NCI-H1048 (cell line): ENCODE measurements around the gene ROPN1.
"Not testable (repeated sequence)": the region's sequence is repeated elsewhere in the genome, so short reads cannot be mapped to it uniquely, and the experiment has no call there.

ENCODE experiments used
- DNase-seq: peaks from one replicate; lab custom pipeline; 2025; lab: John Stamatoyannopoulos, UW

Gene ROPN1

DNA sequence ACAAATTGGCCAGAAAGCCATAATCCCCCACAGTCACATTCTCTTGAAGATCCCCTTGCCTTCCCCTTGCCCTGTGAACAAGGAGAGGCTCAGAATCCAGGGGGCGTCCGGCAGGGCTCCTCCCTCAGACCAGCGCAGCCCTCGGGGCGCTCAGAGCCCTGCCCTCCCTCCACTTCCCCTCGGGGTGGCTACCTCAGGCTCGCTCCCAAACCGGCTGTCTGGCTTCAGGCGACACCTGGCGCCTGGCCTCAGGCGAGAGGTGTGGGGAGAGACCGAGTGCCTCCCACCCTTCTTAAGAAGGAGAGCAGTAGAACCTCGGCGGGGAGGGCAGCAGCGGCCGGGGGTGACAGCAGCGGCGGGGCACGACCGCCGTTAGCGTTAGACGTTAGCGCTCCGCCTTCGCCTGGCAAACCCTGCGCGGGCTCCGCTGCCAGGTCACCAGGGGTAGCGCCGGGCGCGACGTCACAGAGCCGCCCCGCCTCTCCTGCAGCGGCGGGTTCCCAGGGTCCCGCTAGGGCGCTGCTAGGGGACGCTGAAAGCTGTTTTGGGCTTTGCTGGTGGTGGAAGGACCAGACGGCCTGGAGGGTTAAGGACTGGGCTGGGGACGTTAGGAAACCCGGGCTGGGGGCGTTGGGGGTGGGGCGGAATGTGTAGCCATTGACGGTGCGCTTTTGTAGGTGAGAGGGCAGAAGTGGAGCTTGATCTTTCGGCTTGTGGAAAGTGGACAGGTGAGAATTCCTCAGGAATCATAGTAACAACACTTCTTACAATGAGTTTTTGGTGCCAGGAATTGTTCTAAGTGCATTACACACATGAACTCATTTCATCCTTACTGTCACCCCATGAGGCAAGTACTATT lies at the start of gene ROPN1:
Gene ROPN1, minus strand, starts transcription at position 395 of the 859 bp plus-strand sequence. CDS start 11,643 bp downstream, outside the sequence.
- DNase-seq, result not testable (repeated sequence)

DNA sequence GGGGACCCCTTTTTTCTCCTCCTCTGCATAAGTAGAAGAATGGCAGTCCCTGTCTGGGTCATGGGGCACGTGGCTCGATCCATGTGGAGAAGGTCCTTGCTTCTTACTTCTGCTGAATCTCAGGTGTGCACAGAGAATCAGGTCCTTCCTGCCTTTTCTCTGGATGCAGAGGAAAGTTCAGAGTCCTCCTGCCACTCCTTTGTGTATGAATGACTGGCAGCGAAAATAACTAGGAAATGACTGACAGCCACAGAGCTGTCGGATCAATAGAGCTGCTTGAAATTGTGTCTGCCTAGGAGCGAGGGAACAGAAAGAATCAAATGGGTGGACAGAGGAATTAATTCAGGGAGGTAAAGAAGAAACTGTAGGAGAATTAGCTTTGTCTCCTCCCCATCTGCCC lies 49.6 kb upstream of the ROPN1 start:
- DNase-seq, result no peak

DNA sequence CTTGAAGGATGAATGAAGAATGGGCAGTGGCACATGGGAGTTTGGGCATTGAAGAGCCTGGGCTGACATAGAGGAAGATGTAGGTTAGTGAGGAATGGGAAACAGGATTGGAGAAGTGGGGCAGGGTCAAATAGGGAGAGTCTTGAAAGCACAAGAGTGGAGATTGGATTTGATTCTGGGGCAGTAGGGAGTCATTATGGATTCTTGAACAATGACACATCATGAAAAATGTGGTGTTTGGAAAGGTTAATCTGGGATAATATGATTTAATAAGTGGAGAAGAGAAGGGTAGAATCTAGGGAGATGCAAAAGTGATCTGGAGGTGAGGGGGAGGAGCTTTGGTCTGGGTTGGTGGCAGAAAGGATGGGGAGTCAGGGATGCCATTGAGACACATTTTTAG lies 45.4 kb upstream of the ROPN1 start:
- DNase-seq, result no peak

DNA sequence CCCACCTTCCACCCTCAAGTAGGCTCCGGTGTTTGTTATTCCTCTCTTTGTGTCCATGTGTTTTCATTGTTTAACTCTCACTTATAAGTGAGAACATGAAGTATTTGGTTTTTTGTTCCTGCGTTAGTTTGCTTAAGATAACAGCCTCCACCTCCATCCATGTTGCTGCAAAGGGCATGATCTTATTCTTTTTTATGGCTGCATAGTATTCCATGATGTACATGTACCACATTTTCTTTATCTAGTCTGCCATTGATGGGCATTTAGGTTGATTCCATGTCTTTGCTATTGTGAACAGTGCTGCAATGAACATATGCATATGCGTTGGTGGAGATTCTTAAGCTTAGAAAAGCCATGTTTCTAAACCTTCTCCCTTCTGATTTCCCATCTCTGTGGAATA lies 44.3 kb upstream of the ROPN1 start:
- DNase-seq, result not testable (repeated sequence)

DNA sequence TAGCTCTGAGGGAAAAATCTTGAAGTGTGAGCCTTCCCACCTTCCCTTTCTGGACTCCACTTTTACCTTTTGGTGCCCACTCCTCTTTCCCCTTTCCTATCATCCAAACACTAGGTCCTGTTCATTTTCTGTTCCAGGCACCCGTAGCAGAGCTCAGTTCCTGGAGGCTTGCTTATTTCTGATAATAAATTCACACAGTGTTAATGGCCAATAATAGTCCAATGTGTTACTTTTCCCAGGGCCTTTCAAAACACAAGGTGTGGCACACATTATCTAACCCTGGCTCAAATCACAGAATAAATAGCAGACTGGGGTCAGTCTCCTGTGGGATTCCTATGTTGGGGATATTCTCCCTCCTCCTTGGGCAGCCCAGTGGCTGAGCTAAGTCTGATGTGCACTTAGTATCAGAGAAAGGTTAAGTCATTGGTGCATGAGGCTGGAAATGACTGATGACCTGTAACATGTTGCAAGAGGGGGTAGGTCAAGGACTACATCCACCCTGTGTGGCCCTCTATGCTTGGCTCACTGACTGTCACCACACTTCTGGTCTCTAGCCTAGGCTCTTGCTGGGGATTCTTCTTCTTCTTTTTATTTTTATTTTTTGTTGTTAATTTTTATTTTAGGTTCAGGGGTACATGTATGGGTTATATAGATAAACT lies 43.7 kb upstream of the ROPN1 start:
- no peak for DNase-seq

DNA sequence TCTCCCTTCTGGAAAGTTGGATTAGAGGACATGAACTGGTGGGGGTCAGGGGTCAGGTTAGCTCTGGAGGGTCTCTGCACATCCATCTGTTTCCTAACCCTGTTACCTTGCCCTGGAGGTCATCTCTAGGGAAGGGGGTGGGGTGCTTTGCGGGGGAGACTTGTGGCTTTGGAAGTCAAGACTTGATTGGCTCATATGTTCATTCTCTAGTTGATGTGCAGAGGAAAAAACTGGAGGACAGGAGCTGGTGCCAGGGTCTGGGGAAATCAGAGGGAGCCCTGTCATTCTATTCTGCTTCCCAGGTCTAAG lies 42.9 kb upstream of the ROPN1 start:
- no peak for DNase-seq

DNA sequence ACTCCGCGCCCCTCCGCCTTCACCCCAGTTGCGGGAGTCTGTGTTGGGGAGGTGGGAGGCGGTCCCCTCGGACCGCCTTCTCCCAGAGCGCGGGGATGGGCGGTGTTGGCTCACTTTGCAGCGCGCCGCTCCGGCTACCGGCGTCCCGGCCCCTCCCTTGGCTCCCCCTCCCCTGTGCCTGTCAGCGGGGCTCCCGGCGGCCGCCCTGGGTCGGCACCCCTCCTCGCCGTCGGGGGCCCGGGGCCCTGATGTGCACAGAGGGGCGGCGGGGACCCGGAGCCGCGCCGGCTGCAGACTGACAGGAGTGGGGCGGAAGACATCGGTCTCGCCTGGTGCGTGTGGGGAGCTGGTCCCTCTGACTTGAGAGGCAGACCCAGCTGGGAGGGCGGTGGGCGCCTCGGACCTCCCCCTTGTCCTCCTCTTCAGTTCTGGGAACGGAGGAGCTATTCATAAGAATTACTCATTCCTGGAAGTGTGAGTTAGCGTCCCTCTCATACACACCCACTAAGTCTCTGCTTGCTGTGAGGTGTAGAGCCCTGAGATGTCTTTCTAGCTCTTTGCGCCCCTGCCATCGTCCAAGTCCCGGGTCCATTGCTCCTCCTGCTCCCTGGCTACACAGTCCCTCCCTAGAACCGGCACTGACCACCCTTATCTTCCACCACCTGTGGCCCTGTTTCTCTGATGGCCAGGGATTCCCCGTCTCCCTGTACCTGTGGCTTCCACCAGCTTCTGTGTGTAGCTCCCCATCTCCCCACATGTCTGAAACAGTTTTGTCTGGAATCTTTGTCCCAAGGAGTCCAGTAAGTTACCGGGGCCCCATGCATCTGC lies 42.3 kb upstream of the ROPN1 start:
- DNase-seq, result no peak

DNA sequence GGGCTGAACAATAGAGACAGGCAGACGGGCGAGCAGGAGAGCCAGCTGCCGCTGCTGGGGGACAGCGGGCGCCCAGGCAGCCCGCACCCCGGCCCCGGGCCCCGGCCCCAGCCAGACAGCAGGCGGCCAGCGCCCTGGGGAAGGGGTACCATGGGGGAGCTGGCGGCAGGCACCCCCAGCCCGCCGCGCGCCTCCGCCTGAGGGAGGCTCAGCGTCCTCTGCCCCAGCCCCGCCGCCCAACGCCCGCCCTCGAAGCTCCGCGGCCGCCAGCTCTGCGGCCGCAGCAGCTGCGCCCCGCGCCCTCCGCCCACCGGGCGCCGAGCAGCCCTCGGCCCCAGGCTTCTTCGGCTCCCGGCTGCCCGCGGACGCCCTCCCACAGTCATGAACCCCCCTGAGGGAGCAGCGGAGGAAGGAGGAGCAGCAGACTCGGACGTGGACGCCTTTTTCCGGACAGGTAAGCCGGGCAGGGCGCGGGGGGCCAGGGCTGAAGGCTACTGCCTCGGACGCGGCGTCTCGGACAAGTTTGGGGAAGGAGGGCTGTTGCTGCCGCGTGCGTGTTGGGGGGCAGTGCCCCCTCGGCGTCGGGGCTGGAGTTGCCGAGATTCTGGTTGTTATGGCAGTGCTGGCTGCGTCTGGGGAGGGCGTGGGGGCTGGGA lies 41.6 kb upstream of the ROPN1 start, which contains the start of gene KALRN:
Gene KALRN, plus strand, starts transcription at position 10 of the 656 bp plus-strand sequence.
- no peak for DNase-seq

DNA sequence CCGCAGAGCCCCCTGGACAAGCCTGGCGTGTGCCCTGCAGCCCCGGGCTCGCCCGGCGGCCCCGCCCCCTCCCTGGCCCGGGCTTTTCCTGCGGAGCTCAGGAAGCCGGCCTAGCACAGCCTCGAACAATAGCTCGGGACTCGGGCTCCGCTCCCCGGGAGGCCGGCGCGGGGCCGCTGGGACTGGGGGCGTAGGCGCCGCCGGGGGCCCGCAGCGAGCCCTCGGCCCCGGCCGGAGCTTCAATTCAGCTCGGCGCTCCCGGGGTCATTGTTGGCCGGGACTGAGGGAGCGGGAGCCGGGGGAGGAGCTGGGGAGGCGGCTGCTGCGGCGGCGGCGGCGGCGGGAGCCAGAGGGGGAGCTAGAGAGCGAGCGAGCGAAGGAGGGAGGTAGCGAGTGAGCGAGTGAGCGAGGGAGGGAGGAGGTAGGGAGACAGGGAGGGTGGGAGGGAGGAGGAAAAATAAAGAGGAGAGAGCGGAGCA lies 41.0 kb upstream of the ROPN1 start:
- DNase-seq, result peak; percentile 56

DNA sequence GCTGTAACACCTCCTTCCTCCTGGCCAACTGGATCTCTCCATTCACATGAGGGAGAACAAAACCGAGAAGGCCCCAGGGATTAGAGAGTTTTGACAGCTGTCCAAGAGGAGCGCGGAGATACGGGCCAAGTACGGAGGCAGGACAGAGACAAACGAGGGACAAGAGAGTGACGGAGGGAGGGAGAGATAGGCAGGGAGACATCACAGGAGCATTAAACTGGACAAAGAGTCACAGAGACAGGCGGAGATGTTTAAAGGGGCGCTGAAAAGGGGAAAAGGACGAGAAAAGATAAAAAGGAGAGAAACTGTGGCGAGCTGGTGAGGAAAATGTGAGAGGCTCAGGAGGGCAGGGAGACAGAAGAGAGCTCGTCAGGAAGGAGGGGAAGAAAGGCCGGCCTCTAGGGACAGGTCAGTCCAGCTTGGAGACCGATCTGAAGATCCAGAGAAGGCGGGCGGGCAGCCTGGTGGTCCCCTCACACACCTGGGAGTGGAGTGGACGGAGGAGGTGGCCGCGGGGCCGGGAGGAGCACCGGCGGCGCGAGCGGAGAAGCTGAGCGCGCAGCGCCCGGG lies 40.5 kb upstream of the ROPN1 start:
- no peak for DNase-seq

DNA sequence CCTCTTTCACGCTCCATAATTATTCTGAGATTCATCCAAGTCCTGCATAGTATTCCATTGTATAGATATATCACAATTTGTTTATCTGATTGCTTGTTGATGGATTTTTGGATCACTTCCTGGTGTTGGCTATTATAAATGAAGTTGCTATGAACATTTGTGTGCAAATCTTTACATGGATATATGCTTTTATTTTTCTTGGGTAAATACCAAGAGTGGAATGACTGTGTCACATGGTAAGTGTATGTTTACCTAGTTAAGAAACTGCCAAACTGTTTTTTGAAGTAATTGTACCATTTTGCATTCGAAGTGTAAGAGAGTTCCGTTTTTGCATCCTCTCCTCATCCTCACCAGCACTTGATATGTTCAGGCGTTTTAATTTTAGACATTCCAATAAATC lies 34.6 kb upstream of the ROPN1 start:
- DNase-seq, result no peak

DNA sequence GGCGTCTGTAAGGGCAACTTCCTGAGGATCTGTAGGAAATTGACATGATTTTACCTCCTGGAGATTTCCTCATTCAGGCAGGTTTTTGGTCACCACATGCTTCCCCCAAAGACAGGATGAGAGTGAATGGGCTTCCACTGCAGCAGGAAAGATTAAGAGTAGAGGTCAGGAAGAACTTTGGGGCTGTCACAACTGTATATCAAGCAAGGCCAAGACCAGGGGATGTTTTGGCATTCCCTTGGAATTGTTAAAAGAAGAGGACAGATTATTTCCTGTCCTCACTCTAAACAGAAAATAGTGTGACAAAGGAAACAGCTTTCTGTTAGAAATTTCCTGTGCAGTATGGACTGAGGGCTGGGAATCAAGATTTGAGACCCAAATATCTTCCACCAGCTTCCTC lies 31.6 kb upstream of the ROPN1 start:
- DNase-seq, result not testable (repeated sequence)

DNA sequence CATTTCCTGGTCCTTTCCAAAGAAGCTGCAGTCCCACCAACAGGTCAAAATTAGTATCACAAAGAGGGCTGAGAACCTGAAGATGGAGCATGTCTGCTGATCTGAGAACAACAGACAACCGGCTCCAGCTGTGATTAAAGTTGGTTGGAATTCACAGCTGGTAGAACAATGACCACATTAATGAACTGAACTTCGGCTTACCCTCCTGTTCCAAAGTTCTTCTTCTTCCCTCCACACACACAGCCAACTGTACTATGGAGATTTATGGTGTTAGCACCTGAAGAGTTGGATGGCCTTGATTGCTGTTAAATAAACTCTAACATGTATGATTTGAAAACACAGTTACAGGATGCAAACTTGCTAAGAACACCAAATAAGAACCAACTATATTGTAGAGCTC lies 27.4 kb upstream of the ROPN1 start:
- DNase-seq, result no peak

DNA sequence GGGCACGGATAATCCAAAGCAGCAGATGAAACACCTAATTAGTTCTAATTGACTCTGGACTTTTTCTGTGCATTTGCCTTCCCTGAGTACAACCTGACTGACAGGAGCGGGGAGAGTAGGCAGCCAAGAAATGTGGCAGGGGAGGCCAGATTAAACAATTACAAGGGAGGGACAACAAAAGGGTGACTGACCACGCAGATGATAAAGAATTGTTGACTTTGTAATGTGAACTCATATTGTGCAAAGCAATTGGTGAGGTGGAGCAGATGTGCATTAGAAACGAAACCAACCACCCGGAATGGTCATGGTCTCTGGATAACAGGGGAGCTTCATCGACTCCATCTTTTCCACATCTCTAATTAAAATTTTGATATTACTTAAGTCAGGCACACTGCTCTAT lies 25.6 kb upstream of the ROPN1 start:
- not testable (repeated sequence) for DNase-seq

DNA sequence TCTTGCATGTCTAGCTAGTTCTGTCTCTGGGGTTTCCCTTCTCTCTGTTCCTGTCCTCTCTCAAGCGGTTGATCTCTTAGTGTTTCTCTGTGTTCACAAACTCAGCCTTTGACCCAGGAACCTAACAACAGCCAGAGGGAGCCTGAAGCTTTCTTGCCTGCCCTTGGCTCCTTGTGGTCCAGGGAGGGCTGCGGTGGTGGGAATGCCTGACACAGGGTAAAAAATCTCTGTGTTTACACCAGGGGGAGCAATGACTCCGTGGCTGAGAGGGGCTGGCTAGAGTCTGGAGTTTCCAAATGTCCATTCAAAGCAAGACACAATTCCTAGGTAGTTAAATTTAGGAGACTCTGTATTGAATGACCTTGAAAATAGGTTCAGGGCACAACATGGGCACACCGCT lies 24.6 kb upstream of the ROPN1 start:
- not testable (repeated sequence) for DNase-seq

DNA sequence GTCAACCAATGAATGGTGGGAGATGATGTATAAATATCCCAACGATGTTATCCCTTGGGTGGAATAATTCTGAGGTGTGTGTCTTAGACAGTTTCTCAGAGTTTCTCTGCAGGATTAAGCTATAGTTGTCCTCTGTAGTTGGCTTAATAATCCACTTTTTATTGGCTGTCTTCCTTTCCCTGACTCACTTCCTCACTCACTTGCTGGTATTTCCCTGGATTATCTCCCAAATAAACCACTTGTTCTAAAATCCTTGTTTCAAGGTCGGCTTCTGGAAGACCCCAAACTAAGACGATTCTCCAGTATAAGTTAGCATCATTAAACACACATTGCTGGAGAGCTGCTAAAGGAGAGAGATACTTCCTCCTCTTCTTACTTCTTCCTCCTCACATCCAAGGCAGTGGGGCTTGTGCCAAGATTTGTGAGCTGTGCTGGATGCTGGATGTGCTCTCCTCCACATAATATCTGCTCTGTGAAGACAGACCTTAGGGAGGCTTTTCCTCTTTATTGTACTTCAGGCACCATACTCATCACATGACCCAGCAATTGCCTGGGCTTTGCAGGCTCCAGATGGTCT lies 22.5 kb upstream of the ROPN1 start:
- DNase-seq, result no peak

DNA sequence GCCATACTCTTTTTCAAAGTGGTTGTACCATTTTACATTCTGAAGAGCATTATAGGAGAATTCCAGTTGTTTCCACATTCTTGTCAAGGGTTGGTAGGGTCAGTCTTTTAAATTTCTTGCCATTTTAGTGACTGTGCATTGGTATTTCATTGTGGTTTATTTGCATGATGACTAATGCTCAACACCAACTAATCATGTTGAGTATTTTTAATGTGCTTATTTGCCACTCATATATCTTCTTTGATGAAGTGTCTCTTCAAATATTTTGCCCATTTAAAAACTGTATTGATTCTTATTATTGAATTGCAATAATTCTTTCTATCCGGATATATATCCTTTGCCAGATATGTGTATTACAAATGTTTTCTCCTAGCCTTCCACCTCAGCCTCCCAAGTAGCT lies 16.4 kb upstream of the ROPN1 start:
- not testable (repeated sequence) for DNase-seq

DNA sequence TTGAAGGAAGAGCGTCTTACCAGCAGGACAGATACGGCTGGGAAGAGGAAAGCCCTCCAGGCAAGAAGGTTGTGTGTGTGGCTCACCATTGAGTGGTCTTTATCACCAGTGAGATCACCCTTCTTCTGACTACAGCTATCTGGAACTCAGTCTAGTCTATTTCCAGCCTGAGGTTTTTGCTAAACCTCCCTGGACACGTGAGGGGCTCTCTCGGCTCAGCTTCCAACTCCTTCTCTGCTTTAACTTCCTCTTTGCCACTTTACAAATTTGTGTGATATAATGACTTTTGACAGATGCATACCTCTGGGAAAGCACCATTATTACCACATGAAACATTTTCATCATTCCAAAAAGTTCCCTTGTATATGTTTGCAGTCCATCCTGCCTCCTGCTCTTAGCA lies 15.3 kb upstream of the ROPN1 start:
- no peak for DNase-seq

DNA sequence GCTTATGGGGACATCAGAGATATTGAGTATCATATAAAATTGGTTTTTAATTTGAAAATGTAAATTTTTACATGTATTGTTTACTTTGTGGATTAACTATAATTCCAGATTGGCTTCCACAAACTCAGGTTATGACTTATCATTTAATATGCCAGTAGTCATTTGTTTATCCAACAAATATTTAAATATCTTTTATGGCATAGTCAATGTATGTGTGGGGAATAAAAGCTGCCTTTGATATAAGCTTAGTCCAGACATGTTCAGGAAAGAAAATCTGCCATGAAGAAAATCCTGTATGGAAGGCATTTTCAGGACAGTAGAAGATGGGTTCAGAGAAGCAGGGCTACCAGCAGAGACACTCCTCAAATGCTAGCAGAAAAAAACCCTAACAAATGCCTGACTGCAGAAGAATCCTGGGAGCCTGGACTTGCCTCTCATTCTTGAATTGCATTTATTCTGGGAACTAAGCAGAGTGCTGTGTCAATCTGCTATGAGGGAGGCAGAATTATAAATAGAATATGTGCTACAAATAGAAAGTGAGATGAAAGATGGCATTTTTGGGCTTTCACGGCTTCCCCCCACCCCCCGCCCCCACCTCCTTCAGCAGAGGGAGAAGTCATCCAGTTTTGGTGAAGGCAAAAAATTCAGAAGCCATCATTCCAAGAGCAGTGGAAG lies 10.6 kb upstream of the ROPN1 start:
- peak; percentile 7 for DNase-seq

DNA sequence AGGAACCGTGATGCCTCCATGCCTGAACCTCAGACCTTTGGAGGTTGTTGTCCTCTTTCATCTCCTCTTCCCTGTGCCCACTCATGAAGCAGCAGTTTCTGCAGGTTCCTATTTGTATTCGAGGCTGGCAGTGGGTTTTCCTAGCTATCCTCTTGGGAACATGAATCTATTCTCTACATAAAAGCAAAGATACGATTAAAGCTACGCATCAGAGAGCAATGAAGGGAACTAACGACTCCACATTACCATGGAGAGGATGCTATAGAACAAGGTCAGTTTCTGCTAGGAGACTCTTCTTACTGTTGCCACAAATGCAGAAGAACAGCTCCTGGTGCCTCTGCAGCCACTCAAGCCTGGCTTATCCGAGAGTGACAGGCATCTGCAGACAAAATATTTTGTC lies 9.4 kb upstream of the ROPN1 start:
- not testable (repeated sequence) for DNase-seq

DNA sequence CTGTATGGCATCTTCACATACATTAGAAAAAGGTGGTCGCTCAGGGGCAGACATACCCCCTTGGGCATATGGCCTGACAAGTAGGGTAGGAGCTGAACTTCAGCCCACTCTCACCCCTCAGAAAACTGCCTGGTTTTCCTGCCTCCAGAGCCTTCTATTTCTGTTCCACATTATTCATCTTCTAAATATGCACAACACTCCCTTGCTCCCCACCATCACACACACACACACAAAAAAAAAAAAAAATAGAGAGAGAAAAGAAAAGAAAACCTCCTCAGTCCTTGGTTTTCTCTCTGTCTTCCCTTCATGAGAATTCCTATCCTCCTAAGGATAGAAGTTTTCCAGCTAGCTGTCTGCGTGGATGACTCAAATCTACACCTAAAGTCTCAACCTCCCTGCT lies 5.6 kb upstream of the ROPN1 start:
- DNase-seq, result no peak
